ENCODE measurements around the gene PUS10.

Gene PUS10

DNA sequence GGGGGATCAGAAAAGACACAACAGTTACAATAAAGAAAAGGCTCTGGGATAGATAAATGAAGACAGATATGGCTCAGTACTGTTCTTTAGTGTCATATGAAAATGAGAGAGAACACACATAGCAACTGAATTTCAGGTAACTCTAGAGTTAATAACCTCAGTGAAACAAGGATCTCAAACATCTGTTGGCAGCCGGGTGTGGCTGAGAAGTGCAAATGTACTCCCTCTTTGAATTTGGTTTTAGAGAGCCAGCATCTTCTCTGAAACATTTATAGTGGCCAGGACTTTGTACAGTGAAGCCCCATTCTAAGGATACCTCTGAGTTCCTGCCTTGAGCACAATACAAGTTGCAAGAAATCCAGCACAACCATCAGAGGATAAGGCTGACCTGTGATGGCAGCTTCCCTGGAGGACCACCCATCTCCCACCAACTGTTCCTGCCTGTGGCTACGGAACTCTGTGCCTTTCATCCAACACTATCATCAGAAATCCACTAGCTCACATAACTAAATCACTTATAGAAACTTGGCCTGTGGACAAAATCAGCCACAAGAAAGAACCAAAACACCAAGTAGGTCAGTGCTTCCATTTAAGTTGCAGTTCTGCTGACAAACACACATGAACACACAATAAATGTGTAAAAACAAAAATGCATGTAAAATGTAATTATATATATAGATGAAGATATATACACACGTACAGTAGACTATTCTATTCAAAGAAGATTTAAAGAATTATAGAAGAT lies 37.8 kb downstream of the PUS10 start:
- Histone ChIP-seq H3K9ac (ENCODE audit: insufficient read length) (no peak overlapping the region), H3K9me3 (ENCODE audit: low read depth, low read length) (no peaks in the 10 kb centered on the region), H3K4me3 (no peak overlapping the region), H3K27ac (no peak overlapping the region), H3K36me3 (ENCODE audit: insufficient read depth, low read length) (no peaks in the 10 kb centered on the region)
- DNase-seq (ENCODE audit: low read depth, low spot score): no peak
- no peak for TF ChIP-seq POLR2AphosphoS5 (IDR thresholded peaks at IDR 0.05; ENCODE audit: borderline replicate concordance, low read depth, low read length)
- TF ChIP-seq FOXP2 (optimal IDR thresholded peaks at IDR 0.05; ENCODE audit: control extremely low read depth, extremely low read length, insufficient read depth): no peak
- TF ChIP-seq EZH2 (IDR thresholded peaks at IDR 0.05): no peak

DNA sequence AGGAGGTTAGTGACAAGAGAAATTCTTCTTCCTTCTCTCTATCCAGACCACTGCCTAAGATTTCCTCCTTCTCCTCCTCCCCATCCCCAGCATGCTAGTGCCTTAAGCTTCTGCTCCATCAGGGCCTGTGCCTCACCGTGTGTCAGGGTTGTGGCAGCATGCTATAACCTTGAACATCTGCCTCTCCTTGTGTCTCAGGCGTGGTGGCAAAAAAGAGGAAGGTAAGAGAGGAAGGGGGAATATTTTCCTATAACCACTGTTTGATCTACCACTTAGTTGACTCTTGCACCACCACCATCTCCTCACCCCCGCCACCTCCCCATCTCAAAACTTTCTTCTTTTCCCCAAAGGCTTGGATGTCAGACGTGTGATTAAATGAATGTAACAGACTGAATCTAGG lies 38.8 kb downstream of the PUS10 start:
- Histone ChIP-seq H3K27ac (no peak overlapping the region), H3K9ac (ENCODE audit: insufficient read length) (no peak overlapping the region), H3K9me3 (ENCODE audit: low read depth, low read length) (no peaks in the 10 kb centered on the region), H3K36me3 (ENCODE audit: insufficient read depth, low read length) (no peaks in the 10 kb centered on the region), H3K4me3 (no peak overlapping the region)
- no peak for TF ChIP-seq POLR2AphosphoS5 (IDR thresholded peaks at IDR 0.05; ENCODE audit: borderline replicate concordance, low read depth, low read length)
- TF ChIP-seq EZH2 (IDR thresholded peaks at IDR 0.05): no peak
- TF ChIP-seq FOXP2 (optimal IDR thresholded peaks at IDR 0.05; ENCODE audit: control extremely low read depth, extremely low read length, insufficient read depth): no peak
- no peak for DNase-seq (ENCODE audit: low read depth, low spot score)

DNA sequence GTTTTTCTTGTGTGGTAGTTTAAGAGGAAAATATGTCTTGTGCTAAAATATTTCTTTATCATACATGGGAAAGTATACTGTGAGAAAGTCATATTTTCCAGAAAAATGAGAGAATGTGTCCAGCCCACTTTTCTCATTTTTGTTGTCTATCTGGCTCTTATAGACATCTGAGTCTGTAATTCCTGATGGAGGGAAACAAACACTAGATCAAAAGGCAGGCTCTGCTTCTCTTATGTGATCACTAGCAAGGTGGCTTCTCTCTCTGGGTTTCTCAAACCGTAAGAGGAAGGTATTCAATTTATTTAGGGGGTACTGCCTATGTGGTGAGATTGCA lies 40.5 kb downstream of the PUS10 start:
- TF ChIP-seq POLR2AphosphoS5 (IDR thresholded peaks at IDR 0.05; ENCODE audit: borderline replicate concordance, low read depth, low read length): no peak
- no peaks in the 10 kb centered on the region for H3K36me3 ChIP-seq (ENCODE audit: insufficient read depth, low read length)
- no peaks in the 10 kb centered on the region for H3K9me3 ChIP-seq (ENCODE audit: low read depth, low read length)
- DNase-seq (ENCODE audit: low read depth, low spot score): no peak
- H3K9ac ChIP-seq (ENCODE audit: insufficient read length): no peak overlapping the region
- no peak overlapping the region for H3K4me3 ChIP-seq
- no peak overlapping the region for H3K27ac ChIP-seq

DNA sequence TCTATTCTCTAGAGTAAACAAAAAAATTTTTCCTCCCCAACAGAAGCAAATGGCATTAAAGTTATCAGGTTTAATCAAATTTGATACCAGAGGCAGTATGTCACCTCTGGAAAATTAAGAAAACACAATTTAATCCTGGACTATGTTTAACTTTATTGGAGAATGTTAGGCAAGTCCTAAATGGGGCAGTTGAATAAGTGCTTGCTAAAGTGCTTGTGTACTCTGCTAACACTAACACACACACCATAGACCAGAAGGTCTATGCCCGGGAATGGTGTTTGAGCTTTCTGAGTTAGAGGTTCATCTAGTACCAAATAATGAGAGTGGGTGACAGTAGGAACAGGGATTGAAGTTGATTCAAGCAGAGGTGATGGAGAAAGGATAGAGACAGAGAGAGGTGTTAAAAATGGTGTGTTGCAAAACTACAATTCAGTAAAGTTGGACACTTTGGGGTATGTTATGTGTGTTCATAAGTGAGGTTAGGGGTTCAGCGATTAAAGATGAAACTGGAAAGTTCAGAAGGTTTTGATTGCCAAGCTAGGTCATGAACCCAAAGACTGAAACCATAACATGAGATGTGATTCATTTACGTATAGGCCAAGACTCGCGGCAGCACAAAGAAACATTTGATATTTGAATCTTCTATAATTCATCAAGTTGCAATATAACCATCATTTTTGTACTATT lies 41.0 kb downstream of the PUS10 start:
- Histone ChIP-seq H3K36me3 (ENCODE audit: insufficient read depth, low read length) (no peaks in the 10 kb centered on the region), H3K27ac (no peak overlapping the region), H3K9me3 (ENCODE audit: low read depth, low read length) (no peaks in the 10 kb centered on the region), H3K4me3 (no peak overlapping the region), H3K9ac (ENCODE audit: insufficient read length) (no peak overlapping the region)
- DNase-seq (ENCODE audit: low read depth, low spot score): no peak
- no peak for TF ChIP-seq POLR2AphosphoS5 (IDR thresholded peaks at IDR 0.05; ENCODE audit: borderline replicate concordance, low read depth, low read length)
- no peak for TF ChIP-seq EZH2 (IDR thresholded peaks at IDR 0.05)
- TF ChIP-seq FOXP2 (optimal IDR thresholded peaks at IDR 0.05; ENCODE audit: control extremely low read depth, extremely low read length, insufficient read depth): no peak

DNA sequence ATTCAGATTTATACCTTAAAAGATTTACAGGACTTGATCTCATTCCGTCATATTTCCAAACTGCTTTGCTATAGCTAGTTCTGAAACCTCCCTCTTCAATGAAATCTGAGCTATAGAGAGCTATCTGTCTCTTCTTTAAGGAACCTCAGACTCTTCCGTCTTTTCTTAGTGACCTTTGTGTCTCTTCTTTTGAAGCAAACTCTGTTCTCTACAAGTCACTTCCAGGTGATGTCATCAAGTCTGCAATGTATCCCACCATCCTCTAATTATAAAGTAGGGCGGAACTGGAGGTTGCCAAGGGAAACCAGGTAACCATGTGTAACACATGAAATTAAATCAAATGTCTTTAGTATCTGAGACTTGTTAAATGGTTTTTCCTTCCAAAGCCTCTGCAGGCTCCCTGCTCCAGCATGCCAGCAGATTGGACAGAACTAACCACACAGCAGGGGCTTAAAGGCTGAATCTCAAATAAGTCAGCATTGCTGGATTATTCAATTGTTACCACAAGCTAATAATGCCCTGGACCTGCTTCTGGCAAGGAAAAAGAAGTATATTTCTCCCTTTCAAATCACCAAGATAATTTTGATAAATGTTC lies 41.7 kb downstream of the PUS10 start:
- no peak overlapping the region for H3K27ac ChIP-seq
- no peaks in the 10 kb centered on the region for H3K36me3 ChIP-seq (ENCODE audit: insufficient read depth, low read length)
- no peak overlapping the region for H3K4me3 ChIP-seq
- no peak for DNase-seq (ENCODE audit: low read depth, low spot score)
- TF ChIP-seq FOXP2 (optimal IDR thresholded peaks at IDR 0.05; ENCODE audit: control extremely low read depth, extremely low read length, insufficient read depth) (no peak), EZH2 (IDR thresholded peaks at IDR 0.05) (no peak), POLR2AphosphoS5 (IDR thresholded peaks at IDR 0.05; ENCODE audit: borderline replicate concordance, low read depth, low read length) (no peak)
- no peak overlapping the region for H3K9ac ChIP-seq (ENCODE audit: insufficient read length)
- H3K9me3 ChIP-seq (ENCODE audit: low read depth, low read length): no peaks in the 10 kb centered on the region

DNA sequence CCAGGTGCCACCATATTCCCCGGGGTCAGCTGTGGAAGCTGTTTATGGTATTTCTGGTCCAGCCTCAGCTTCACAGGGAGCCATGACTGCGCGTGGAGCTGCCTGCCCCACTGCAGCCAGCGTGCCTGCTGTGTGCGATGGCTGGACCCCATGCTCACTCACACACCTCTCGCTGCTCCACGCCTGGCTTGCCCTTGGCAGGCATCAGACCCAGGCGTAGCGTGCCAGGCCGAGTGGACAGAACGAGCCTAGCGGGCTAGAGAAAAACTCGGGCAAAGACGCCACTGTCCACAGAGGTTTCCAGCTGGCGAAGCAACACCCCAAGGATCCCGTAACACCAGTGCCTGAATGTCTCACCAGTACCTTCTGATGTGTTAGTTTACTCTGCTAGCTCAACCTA lies 43.4 kb downstream of the PUS10 start:
- H3K27ac ChIP-seq: no peak overlapping the region

DNA sequence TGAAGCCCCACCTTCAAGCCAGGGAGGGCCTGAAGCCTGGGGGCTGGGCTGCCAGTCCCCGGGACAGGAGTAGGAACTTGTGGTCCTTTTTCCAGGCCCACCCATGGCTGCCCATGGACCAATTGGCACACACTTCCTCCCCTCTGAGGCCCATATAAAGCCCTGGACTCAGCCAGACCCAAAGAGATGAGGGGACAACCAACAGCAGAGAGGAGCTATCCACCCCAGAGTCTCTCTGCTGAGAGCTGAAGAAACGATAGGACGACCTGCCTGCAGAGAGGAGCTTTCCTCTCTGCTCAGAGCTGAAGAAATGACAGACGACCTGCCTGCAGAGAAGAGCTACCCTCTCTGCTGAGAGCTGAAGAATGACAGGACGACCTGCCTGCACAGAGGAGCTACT lies 44.4 kb downstream of the PUS10 start:
- no peak for DNase-seq (ENCODE audit: low read depth, low spot score)
- Histone ChIP-seq H3K36me3 (ENCODE audit: insufficient read depth, low read length) (no peaks in the 10 kb centered on the region), H3K9ac (ENCODE audit: insufficient read length) (no peak overlapping the region), H3K4me3 (no peak overlapping the region), H3K27ac (no peak overlapping the region), H3K9me3 (ENCODE audit: low read depth, low read length) (no peaks in the 10 kb centered on the region)
- TF ChIP-seq FOXP2 (optimal IDR thresholded peaks at IDR 0.05; ENCODE audit: control extremely low read depth, extremely low read length, insufficient read depth) (no peak), EZH2 (IDR thresholded peaks at IDR 0.05) (no peak), POLR2AphosphoS5 (IDR thresholded peaks at IDR 0.05; ENCODE audit: borderline replicate concordance, low read depth, low read length) (no peak)

More for the DNA sequence above, 43.4 kb downstream of the PUS10 start:
- H3K36me3 ChIP-seq (ENCODE audit: insufficient read depth, low read length): no peaks in the 10 kb centered on the region
- H3K9me3 ChIP-seq (ENCODE audit: low read depth, low read length): no peaks in the 10 kb centered on the region
- TF ChIP-seq FOXP2 (optimal IDR thresholded peaks at IDR 0.05; ENCODE audit: control extremely low read depth, extremely low read length, insufficient read depth): no peak
- DNase-seq (ENCODE audit: low read depth, low spot score): no peak
- H3K9ac ChIP-seq (ENCODE audit: insufficient read length): no peak overlapping the region
- H3K4me3 ChIP-seq: no peak overlapping the region

DNA sequence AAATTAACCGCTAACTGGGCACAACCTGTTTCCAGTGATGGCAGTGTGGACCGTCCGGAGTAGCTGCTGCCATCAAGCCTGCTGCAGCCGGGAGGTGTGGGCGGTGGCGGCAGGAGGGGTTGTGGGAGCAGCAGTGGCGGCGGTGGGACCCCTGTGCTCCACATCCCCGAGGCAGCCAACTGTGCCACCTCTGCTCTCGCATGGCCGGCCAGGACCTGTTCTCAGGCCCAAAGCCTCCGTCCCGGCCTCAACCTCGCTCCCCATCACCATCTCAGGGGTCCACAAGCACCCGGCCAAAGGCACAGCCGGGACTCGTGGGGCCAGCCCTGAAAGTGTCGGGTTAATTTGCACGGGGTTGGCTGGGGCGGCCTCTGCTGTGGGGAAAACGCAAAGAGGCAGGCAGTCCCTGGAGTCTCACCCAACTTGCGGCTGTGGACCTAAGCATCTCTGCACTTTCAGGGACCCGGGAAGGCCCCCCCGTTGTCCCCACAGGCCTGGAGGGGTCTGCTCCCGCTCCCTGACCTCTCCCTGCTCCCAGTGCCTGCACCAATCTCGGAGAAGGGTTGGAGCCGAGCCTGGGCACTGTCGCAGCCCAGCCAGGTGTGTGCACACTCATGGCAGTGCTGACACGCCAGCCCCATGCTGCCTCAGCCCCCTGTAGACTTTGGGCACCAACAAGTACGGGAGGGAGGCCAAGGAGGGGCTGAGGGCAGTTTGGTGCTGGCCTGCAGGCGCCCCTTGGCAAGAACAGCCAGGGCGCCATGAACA lies 45.0 kb downstream of the PUS10 start:
- Histone ChIP-seq H3K27ac (no peak overlapping the region), H3K9me3 (ENCODE audit: low read depth, low read length) (no peaks in the 10 kb centered on the region), H3K36me3 (ENCODE audit: insufficient read depth, low read length) (no peaks in the 10 kb centered on the region), H3K9ac (ENCODE audit: insufficient read length) (no peak overlapping the region), H3K4me3 (no peak overlapping the region)
- no peak for DNase-seq (ENCODE audit: low read depth, low spot score)
- TF ChIP-seq FOXP2 (optimal IDR thresholded peaks at IDR 0.05; ENCODE audit: control extremely low read depth, extremely low read length, insufficient read depth) (no peak), POLR2AphosphoS5 (IDR thresholded peaks at IDR 0.05; ENCODE audit: borderline replicate concordance, low read depth, low read length) (no peak), EZH2 (IDR thresholded peaks at IDR 0.05) (no peak)

All from SK-N-MC (cell line).